Parathyroid adenoma (tissue), 2 donors: ENCODE data around the gene RBM33.

Experiments used
- H2AFZ ChIP-seq: fragments of 300-600 bp; sonication (generic); one replicate; pipeline ENCODE4 v1.7.0; 2017; ENCODE audit warnings: antibody characterized with exemption, mild to moderate bottlenecking
- H3K27ac ChIP-seq: fragments of 300-600 bp; sonication (generic); one replicate; pipeline ENCODE4 v1.7.0; 2017
- H3K27me3 ChIP-seq: fragments of 300-600 bp; sonication (generic); one replicate; pipeline ENCODE4 v1.7.0; 2017; ENCODE audit warnings: low read length; ENCODE audit not compliant: control insufficient read depth, insufficient read depth
- H3K36me3 ChIP-seq: fragments of 300-600 bp; sonication (generic); one replicate; pipeline ENCODE4 v1.7.0; 2017; ENCODE audit warnings: low read length; ENCODE audit not compliant: control insufficient read depth, insufficient read depth
- H3K4me1 ChIP-seq: fragments of 300-600 bp; sonication (generic); one replicate; pipeline ENCODE4 v1.7.0; 2017; ENCODE audit warnings: control low read depth
- H3K4me2 ChIP-seq: fragments of 300-600 bp; sonication (generic); one replicate; pipeline ENCODE4 v1.7.0; 2017; ENCODE audit warnings: low read length
- H3K4me3 ChIP-seq: fragments of 300-600 bp; sonication (generic); one replicate; pipeline ENCODE4 v1.7.0; 2017; ENCODE audit warnings: low read depth, low read length
- H3K79me2 ChIP-seq: fragments of 300-600 bp; sonication (generic); one replicate; pipeline ENCODE4 v1.7.0; 2017; ENCODE audit warnings: control low read depth
- H3K9ac ChIP-seq: fragments of 300-600 bp; sonication (generic); one replicate; pipeline ENCODE4 v1.7.0; 2017; ENCODE audit warnings: mild to moderate bottlenecking
- H3K9me3 ChIP-seq: fragments of 300-600 bp; sonication (generic); one replicate; pipeline ENCODE4 v1.7.0; 2017; ENCODE audit warnings: low read length; ENCODE audit not compliant: control insufficient read depth
- CTCF ChIP-seq: fragments of 300-600 bp; sonication (generic); IDR thresholded peaks from one replicate; pipeline ENCODE4 v1.7.0; 2017; ENCODE audit warnings: antibody characterized with exemption, mild to moderate bottlenecking
- donor health status: primary hyperparathyroidism.

RBM33 gene

GRCh38 chr7:155758348-155758747 lies 113.9 kb downstream of the RBM33 start:
- no peak overlapping the region for H3K27ac ChIP-seq
- no peaks in the 10 kb centered on the region for H3K9me3 ChIP-seq
- H3K79me2 ChIP-seq = peaks cover 51% of the 10 kb centered on the region
- H3K9ac ChIP-seq = no peak overlapping the region
- no peak for TF ChIP-seq CTCF
- no peak overlapping the region for H3K4me2 ChIP-seq
- H3K36me3 ChIP-seq = no peaks in the 10 kb centered on the region
- peaks cover 11% of the 10 kb centered on the region for H3K4me1 ChIP-seq
- no peak overlapping the region for H3K4me3 ChIP-seq
- no peak overlapping the region for H2AFZ ChIP-seq
- H3K27me3 ChIP-seq = no peaks in the 10 kb centered on the region

GRCh38 chr7:155759740-155760430 lies 115.4 kb downstream of the RBM33 start:
- Histone ChIP-seq H3K27me3 (no peaks in the 10 kb centered on the region), H3K36me3 (no peaks in the 10 kb centered on the region), H3K9ac (no peak overlapping the region), H3K4me1 (peaks cover 3% of the 10 kb centered on the region), H3K4me3 (no peak overlapping the region), H3K4me2 (no peak overlapping the region), H3K27ac (no peak overlapping the region), H3K9me3 (no peaks in the 10 kb centered on the region), H2AFZ (no peak overlapping the region), H3K79me2 (peaks cover 38% of the 10 kb centered on the region)
- no peak for TF ChIP-seq CTCF

- no peak overlapping the region for H3K27ac ChIP-seq
- no peaks in the 10 kb centered on the region for H3K36me3 ChIP-seq
- no peak for TF ChIP-seq CTCF
Observed at GRCh38 chr7:155761162-155761561, 116.7 kb downstream of the RBM33 start.

GRCh38 chr7:155762036-155762435 lies 117.6 kb downstream of the RBM33 start:
- Histone ChIP-seq H3K9me3 (no peaks in the 10 kb centered on the region), H3K4me3 (no peak overlapping the region), H2AFZ (no peak overlapping the region), H3K27me3 (no peaks in the 10 kb centered on the region), H3K79me2 (peaks cover 27% of the 10 kb centered on the region), H3K27ac (no peak overlapping the region), H3K4me1 (no peaks in the 10 kb centered on the region), H3K9ac (no peak overlapping the region), H3K4me2 (no peak overlapping the region), H3K36me3 (no peaks in the 10 kb centered on the region)
- TF ChIP-seq CTCF = no peak

More at GRCh38 chr7:155761162-155761561, 116.7 kb downstream of the RBM33 start:
- no peak overlapping the region for H3K9ac ChIP-seq
- no peaks in the 10 kb centered on the region for H3K9me3 ChIP-seq
- peaks cover 32% of the 10 kb centered on the region for H3K79me2 ChIP-seq
- H3K4me2 ChIP-seq = no peak overlapping the region
- no peaks in the 10 kb centered on the region for H3K4me1 ChIP-seq
- H2AFZ ChIP-seq = no peak overlapping the region
- H3K4me3 ChIP-seq = no peak overlapping the region
- H3K27me3 ChIP-seq = no peaks in the 10 kb centered on the region

- no peak overlapping the region for H3K27ac ChIP-seq
- H3K4me3 ChIP-seq = no peak overlapping the region
- TF ChIP-seq CTCF = no peak
- no peak overlapping the region for H3K9ac ChIP-seq
- peaks cover 24% of the 10 kb centered on the region for H3K79me2 ChIP-seq
- H3K27me3 ChIP-seq = no peaks in the 10 kb centered on the region
- no peaks in the 10 kb centered on the region for H3K36me3 ChIP-seq
- H3K4me2 ChIP-seq = no peak overlapping the region
- no peaks in the 10 kb centered on the region for H3K9me3 ChIP-seq
- H2AFZ ChIP-seq = no peak overlapping the region
- H3K4me1 ChIP-seq = no peaks in the 10 kb centered on the region
Observed at GRCh38 chr7:155762655-155763054, 118.2 kb downstream of the RBM33 start.
